Cardiac muscle cell (in vitro differentiated cells and primary cell): ENCODE results near the gene SLC25A21. TPM values are rescaled to one million over a fixed set of nuclear protein-coding genes. Genes with fewer than 3 reads are reported as not detected.

Experiments used
- DNase-seq, 2 donors: peaks; one replicate each; pipeline versions ENCODE4 v3.0.0 to v3.0.0-alpha.2; 2010 to 2017; ENCODE audit warnings: low read depth in 1 of 2, low spot score in 1 of 2
- H3K27ac ChIP-seq: fragments of 200-600 bp; sonication (generic); 2 replicates; pipeline ENCODE4 v1.5.1; 2016
- H3K27me3 ChIP-seq: fragments of 200-600 bp; sonication (generic); 2 replicates; pipeline ENCODE4 v1.6.0; 2016; ENCODE audit warnings: control low read depth
- H3K36me3 ChIP-seq: fragments of 200-600 bp; sonication (generic); 2 replicates; pipeline ENCODE4 v1.5.1; 2016; ENCODE audit warnings: control low read depth
- H3K4me1 ChIP-seq: fragments of 200-600 bp; sonication (generic); 2 replicates; pipeline ENCODE4 v1.8.1; 2017; ENCODE audit warnings: low read depth, mild to moderate bottlenecking, mixed run types
- H3K4me3 ChIP-seq: fragments of 200-600 bp; sonication (generic); 2 replicates; pipeline ENCODE4 v1.5.1; 2016; ENCODE audit warnings: mild to moderate bottlenecking
- H3K9me3 ChIP-seq: fragments of 200-600 bp; sonication (generic); 2 replicates; pipeline ENCODE4 v1.5.1; 2017; ENCODE audit warnings: low read depth, mild to moderate bottlenecking, control low read depth
- CTCF ChIP-seq: IDR thresholded peaks from 2 replicates; pipeline ENCODE4 v1.5.1; 2012; ENCODE audit warnings: low read depth, mild to moderate bottlenecking, low read length
- polyA plus RNA-seq: library from polyadenylated mRNA; unstranded; fragments of >200 nt; fragmentation: Nextera tagmentation; extraction: Ambion mirVana; gene quantifications from 2 replicates; pipeline ENCODE4 v1.2.1, GENCODE V29; 2016
- total RNA-seq: library from RNA; depleted of rRNA; stranded (reverse); fragments of >200 nt; gene quantifications from 2 replicates; pipeline ENCODE4 v1.2.3, GENCODE V29; 2016

The SLC25A21 gene
- total and polyA plus RNA-seq, 2 experiments from 2014 or later: 0.63 to 8.4 TPM

- Histone ChIP-seq H3K27ac (no peak overlapping the region), H3K9me3 (no peaks in the 10 kb centered on the region), H3K27me3 (no peaks in the 10 kb centered on the region), H3K4me1 (no peaks in the 10 kb centered on the region), H3K36me3 (no peaks in the 10 kb centered on the region), H3K4me3 (no peak overlapping the region)
- no peak for DNase-seq
- TF ChIP-seq CTCF: no peak
Observed at GRCh38 chr14:37118673-37119366, 53.6 kb downstream of the SLC25A21 start.

GRCh38 chr14:37116933-37117849 is 55.2 kb downstream of the SLC25A21 start:
- TF ChIP-seq CTCF: no peak

GRCh38 chr14:37115406-37115805 is 57.0 kb downstream of the SLC25A21 start:
- Histone ChIP-seq H3K27me3 (no peaks in the 10 kb centered on the region), H3K27ac (no peak overlapping the region), H3K36me3 (no peaks in the 10 kb centered on the region), H3K9me3 (no peaks in the 10 kb centered on the region), H3K4me3 (no peak overlapping the region), H3K4me1 (no peaks in the 10 kb centered on the region)
- no peak for DNase-seq
- TF ChIP-seq CTCF: no peak

More at GRCh38 chr14:37116933-37117849, 55.2 kb downstream of the SLC25A21 start:
- no peak for DNase-seq
- no peak overlapping the region for H3K27ac ChIP-seq
- no peaks in the 10 kb centered on the region for H3K9me3 ChIP-seq
- no peaks in the 10 kb centered on the region for H3K4me1 ChIP-seq
- H3K36me3 ChIP-seq: no peaks in the 10 kb centered on the region
- no peak overlapping the region for H3K4me3 ChIP-seq
- no peaks in the 10 kb centered on the region for H3K27me3 ChIP-seq

- Histone ChIP-seq H3K36me3 (no peaks in the 10 kb centered on the region), H3K27ac (no peak overlapping the region), H3K9me3 (no peaks in the 10 kb centered on the region), H3K4me3 (no peak overlapping the region), H3K27me3 (no peaks in the 10 kb centered on the region), H3K4me1 (no peaks in the 10 kb centered on the region)
- TF ChIP-seq CTCF: no peak
- DNase-seq: no peak
Observed at GRCh38 chr14:37114559-37114958, 57.8 kb downstream of the SLC25A21 start.

GRCh38 chr14:37114002-37114401 is 58.4 kb downstream of the SLC25A21 start:
- Histone ChIP-seq H3K27me3 (no peaks in the 10 kb centered on the region), H3K9me3 (no peaks in the 10 kb centered on the region), H3K36me3 (no peaks in the 10 kb centered on the region), H3K4me3 (no peak overlapping the region), H3K27ac (no peak overlapping the region), H3K4me1 (no peaks in the 10 kb centered on the region)
- no peak for DNase-seq
- TF ChIP-seq CTCF: no peak
